ENCODE results near the gene PRKCE.
"Not testable (repeated sequence)": the region's sequence is repeated elsewhere in the genome, so short reads cannot be mapped to it uniquely, and the experiment has no call there.

- not testable (repeated sequence) for TF ChIP-seq EP300 (IDR thresholded peaks at IDR 0.05; ENCODE audit: borderline replicate concordance in 1 of 2, low read depth in 2 of 2, low read length in 2 of 2); TAF7 (optimal IDR thresholded peaks at IDR 0.05; ENCODE audit: borderline replicate concordance, low read depth, low read length)
Observed at GRCh38 chr2:46203636-46204035, 552.2 kb downstream of the PRKCE start.
